OCI-M2 (cell line): ENCODE measurements around the gene NR2F1-AS1.
"Not testable (repeated sequence)": the region's sequence is repeated elsewhere in the genome, so short reads cannot be mapped to it uniquely, and the experiment has no call there.

Experiments
- DNase-seq: peaks from one replicate; lab custom pipeline; 2025; ENCODE audit not compliant: unreplicated experiment; lab: John Stamatoyannopoulos, UW

NR2F1-AS1 gene

GRCh38 chr5:93395010-93395409, 186.0 kb downstream of the NR2F1-AS1 start:
- DNase-seq = no peak

GRCh38 chr5:93394301-93394700, 186.7 kb downstream of the NR2F1-AS1 start:
- no peak for DNase-seq

- DNase-seq = not testable (repeated sequence)
These were observed 189.8 kb downstream of the NR2F1-AS1 start for GRCh38 chr5:93391169-93391568.

GRCh38 chr5:93385655-93386054, 195.4 kb downstream of the NR2F1-AS1 start:
- DNase-seq = no peak

GRCh38 chr5:93384995-93385394, 196.0 kb downstream of the NR2F1-AS1 start:
- no peak for DNase-seq

- DNase-seq = no peak
These were observed 197.0 kb downstream of the NR2F1-AS1 start for GRCh38 chr5:93384026-93384425.

GRCh38 chr5:93382188-93382825, 198.7 kb downstream of the NR2F1-AS1 start:
- no peak for DNase-seq

GRCh38 chr5:93381057-93381456, 200.0 kb downstream of the NR2F1-AS1 start:
- DNase-seq = no peak

GRCh38 chr5:93378073-93378472, 202.9 kb downstream of the NR2F1-AS1 start:
- no peak for DNase-seq

GRCh38 chr5:93371893-93372292, 209.1 kb downstream of the NR2F1-AS1 start:
- no peak for DNase-seq

- DNase-seq = no peak
These were observed 216.6 kb downstream of the NR2F1-AS1 start for GRCh38 chr5:93364378-93364777.

- DNase-seq = no peak
These were observed 220.5 kb downstream of the NR2F1-AS1 start for GRCh38 chr5:93360436-93361088.

- no peak for DNase-seq
These were observed 221.1 kb downstream of the NR2F1-AS1 start for GRCh38 chr5:93359960-93360305.
